Measurements from ENCODE around the gene COL24A1. TPM values are rescaled to one million over a fixed set of nuclear protein-coding genes. Genes with fewer than 3 reads are reported as not detected.

Gene COL24A1
- total RNA-seq, 4 donors from 2014 or later, result 0.32 to 1.8 (median 0.72) TPM

DNA sequence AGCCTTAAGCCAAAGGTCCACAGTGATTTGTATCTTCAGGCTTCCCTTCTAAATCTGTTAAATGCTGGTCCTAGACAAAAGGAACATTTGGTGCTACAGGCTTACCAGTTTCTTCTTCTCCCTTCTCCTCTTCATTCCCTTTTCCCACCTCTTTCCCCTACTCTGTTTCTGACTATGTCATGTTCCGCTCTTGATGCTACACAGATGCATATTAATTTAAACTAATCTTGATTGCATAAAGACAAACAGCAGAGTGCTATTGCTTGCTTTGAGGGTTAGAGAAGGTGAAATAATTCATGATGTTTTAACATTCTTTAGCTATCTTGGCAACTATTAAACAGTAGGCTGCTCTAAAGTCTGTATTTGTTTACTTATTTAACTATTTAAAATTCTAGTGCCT lies 34.3 kb upstream of the COL24A1 start:
- H3K27ac ChIP-seq, result no peak overlapping the region
- no peaks in the 10 kb centered on the region for H3K36me3 ChIP-seq
- H3K4me3 ChIP-seq, result no peak overlapping the region
- TF ChIP-seq EP300 (IDR thresholded peaks at IDR 0.05) (no peak), POLR2A (IDR thresholded peaks at IDR 0.05) (no peak), POLR2AphosphoS5 (IDR thresholded peaks at IDR 0.05) (no peak)
- TF ChIP-seq, protein P1, sequence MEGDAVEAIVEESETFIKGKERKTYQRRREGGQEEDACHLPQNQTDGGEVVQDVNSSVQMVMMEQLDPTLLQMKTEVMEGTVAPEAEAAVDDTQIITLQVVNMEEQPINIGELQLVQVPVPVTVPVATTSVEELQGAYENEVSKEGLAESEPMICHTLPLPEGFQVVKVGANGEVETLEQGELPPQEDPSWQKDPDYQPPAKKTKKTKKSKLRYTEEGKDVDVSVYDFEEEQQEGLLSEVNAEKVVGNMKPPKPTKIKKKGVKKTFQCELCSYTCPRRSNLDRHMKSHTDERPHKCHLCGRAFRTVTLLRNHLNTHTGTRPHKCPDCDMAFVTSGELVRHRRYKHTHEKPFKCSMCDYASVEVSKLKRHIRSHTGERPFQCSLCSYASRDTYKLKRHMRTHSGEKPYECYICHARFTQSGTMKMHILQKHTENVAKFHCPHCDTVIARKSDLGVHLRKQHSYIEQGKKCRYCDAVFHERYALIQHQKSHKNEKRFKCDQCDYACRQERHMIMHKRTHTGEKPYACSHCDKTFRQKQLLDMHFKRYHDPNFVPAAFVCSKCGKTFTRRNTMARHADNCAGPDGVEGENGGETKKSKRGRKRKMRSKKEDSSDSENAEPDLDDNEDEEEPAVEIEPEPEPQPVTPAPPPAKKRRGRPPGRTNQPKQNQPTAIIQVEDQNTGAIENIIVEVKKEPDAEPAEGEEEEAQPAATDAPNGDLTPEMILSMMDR (IDR thresholded peaks at IDR 0.05), result no peak
- 98% methylated on average over 1 of the region's 1 CpG for WGBS
- no peaks in the 10 kb centered on the region for H3K9me3 ChIP-seq
- no peak for DNase-seq (ENCODE audit: low spot score in 2 of 2)
- H3K27me3 ChIP-seq, result no peaks in the 10 kb centered on the region
- H3K4me1 ChIP-seq, result no peaks in the 10 kb centered on the region

DNA sequence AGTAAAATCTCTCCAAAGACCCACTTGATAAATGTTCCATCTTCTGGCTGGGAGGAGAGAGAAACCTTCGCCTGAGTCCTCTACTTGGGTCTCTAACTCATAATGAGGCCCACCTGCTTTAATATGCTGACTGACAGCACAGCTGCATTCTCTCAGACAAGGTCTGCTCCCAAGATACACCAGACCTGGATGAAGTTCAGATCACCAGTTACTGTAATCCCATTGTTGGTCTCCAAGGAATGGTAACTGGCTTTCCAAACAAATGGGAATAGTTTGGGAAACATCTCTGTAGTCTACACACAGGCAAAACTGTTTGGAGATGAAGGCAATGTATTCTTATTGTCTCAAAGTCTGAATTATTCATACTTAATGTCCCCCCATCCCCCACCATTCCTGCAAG lies 27.9 kb upstream of the COL24A1 start:
- H3K4me3 ChIP-seq, result no peak overlapping the region
- no peaks in the 10 kb centered on the region for H3K27me3 ChIP-seq
- H3K4me1 ChIP-seq, result no peaks in the 10 kb centered on the region
- no peaks in the 10 kb centered on the region for H3K36me3 ChIP-seq
- H3K9me3 ChIP-seq, result no peaks in the 10 kb centered on the region
- TF ChIP-seq, protein P1 (IDR thresholded peaks at IDR 0.05), result no peak
- no peak for TF ChIP-seq EP300 (IDR thresholded peaks at IDR 0.05)
- TF ChIP-seq POLR2A (IDR thresholded peaks at IDR 0.05), result no peak
- TF ChIP-seq POLR2AphosphoS5 (IDR thresholded peaks at IDR 0.05), result no peak
- H3K27ac ChIP-seq, result no peak overlapping the region
- 85% methylated on average over 1 of the region's 1 CpG for WGBS
- no peak for DNase-seq (ENCODE audit: low spot score in 2 of 2)

DNA sequence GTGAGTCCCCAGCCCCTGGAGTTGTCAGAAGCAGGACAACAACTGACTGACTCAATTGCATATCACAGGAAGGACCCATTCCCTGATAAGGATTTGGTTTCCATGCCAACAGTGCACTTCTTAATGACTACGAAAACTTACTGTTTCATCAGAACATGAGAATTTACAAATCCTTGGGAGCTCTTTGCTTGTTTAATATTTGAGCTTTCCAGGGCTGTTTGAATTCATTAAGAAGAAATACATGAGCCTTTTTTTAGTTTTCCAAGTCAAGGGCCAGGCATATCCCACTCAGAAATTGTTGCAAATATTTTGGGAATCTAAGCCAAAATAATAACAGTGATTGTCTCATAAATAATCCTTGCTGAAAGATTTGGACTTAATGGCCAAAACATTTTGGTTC lies 27.2 kb upstream of the COL24A1 start:
- no peaks in the 10 kb centered on the region for H3K9me3 ChIP-seq
- TF ChIP-seq POLR2AphosphoS5 (IDR thresholded peaks at IDR 0.05), result no peak
- no peak for TF ChIP-seq EP300 (IDR thresholded peaks at IDR 0.05)
- no peak for TF ChIP-seq POLR2A (IDR thresholded peaks at IDR 0.05)
- TF ChIP-seq, protein P1 (IDR thresholded peaks at IDR 0.05), result no peak
- H3K4me1 ChIP-seq, result no peaks in the 10 kb centered on the region
- H3K4me3 ChIP-seq, result no peak overlapping the region
- H3K36me3 ChIP-seq, result no peaks in the 10 kb centered on the region
- no peak for DNase-seq (ENCODE audit: low spot score in 2 of 2)
- no peak overlapping the region for H3K27ac ChIP-seq
- WGBS, result 39% methylated on average over 1 of the region's 1 CpG
- H3K27me3 ChIP-seq, result no peaks in the 10 kb centered on the region

DNA sequence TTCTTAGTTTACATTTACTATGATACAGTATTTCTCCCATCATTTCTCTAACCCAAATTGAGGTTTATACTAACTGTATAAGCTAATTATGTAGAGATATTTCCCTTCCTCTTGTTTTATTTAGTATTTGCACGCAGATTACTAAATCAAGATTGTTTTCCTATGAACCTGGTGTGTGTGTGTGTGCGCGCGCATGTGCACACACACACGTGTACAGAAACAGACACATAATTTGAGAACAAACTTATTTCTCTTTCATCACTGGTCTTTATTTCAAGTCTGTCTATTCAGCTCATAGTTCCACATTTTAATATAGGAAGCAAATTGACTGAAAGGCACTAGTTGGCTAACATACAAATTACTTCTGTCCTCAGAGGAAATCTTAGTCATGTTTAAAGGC lies 19.7 kb upstream of the COL24A1 start:
- 83% methylated on average over 5 of the region's 5 CpGs for WGBS
- Histone ChIP-seq H3K4me3 (no peak overlapping the region), H3K36me3 (no peaks in the 10 kb centered on the region), H3K4me1 (no peaks in the 10 kb centered on the region), H3K27ac (no peak overlapping the region), H3K9me3 (no peaks in the 10 kb centered on the region), H3K27me3 (no peaks in the 10 kb centered on the region)
- TF ChIP-seq, protein P1 (IDR thresholded peaks at IDR 0.05), result no peak
- no peak for TF ChIP-seq POLR2A (IDR thresholded peaks at IDR 0.05)
- no peak for DNase-seq (ENCODE audit: low spot score in 2 of 2)

DNA sequence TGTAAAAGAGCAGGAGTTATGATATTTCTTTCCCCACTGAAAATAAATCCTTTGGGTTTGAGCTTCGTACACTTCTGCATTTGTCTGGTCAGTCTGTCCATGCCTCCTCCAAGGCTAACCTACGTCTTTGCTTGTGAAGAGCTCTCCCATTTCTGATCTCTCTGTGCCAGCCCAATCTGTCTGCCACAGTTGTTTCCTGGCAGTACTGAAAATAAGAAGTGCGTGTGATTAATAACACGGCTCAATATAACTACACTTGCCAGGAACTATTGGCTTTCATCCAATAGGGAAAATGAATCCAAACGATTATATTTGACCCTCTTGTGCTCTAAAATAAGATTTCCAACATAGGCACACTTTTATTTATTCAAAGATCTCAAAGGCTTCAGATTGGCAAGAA lies 19.2 kb upstream of the COL24A1 start:
- 12% methylated on average over 5 of the region's 5 CpGs for WGBS

More for the DNA sequence above, 19.2 kb upstream of the COL24A1 start:
- H3K4me1 ChIP-seq, result no peaks in the 10 kb centered on the region
- no peak overlapping the region for H3K27ac ChIP-seq
- H3K4me3 ChIP-seq, result no peak overlapping the region
- no peak for TF ChIP-seq POLR2A (IDR thresholded peaks at IDR 0.05)
- TF ChIP-seq, protein P1 (IDR thresholded peaks at IDR 0.05), result no peak
- no peak for TF ChIP-seq EP300 (IDR thresholded peaks at IDR 0.05)
- no peaks in the 10 kb centered on the region for H3K27me3 ChIP-seq
- H3K36me3 ChIP-seq, result no peaks in the 10 kb centered on the region
- DNase-seq (ENCODE audit: low spot score in 2 of 2), result no peak
- H3K9me3 ChIP-seq, result no peaks in the 10 kb centered on the region
